OCI-LY1 (cell line): ENCODE data around the gene DZIP1L.

Experiments used
- CTCF ChIP-seq: fragments of 200-600 bp; sonication (generic), shearing (Covaris generic); IDR thresholded peaks from 2 replicates; pipeline ENCODE4 v1.5.1; 2017; ENCODE audit warnings: mild to moderate bottlenecking, antibody characterized with exemption, low read length, moderate library complexity, mixed read lengths
- EZH2 ChIP-seq: fragments of 200-600 bp; sonication (generic), shearing (Covaris generic); IDR thresholded peaks from 2 replicates; pipeline ENCODE4 v1.8.0; 2017; ENCODE audit warnings: borderline replicate concordance, mixed run types, mild to moderate bottlenecking, antibody characterized with exemption, low read length, moderate library complexity, mixed read lengths

DNA sequence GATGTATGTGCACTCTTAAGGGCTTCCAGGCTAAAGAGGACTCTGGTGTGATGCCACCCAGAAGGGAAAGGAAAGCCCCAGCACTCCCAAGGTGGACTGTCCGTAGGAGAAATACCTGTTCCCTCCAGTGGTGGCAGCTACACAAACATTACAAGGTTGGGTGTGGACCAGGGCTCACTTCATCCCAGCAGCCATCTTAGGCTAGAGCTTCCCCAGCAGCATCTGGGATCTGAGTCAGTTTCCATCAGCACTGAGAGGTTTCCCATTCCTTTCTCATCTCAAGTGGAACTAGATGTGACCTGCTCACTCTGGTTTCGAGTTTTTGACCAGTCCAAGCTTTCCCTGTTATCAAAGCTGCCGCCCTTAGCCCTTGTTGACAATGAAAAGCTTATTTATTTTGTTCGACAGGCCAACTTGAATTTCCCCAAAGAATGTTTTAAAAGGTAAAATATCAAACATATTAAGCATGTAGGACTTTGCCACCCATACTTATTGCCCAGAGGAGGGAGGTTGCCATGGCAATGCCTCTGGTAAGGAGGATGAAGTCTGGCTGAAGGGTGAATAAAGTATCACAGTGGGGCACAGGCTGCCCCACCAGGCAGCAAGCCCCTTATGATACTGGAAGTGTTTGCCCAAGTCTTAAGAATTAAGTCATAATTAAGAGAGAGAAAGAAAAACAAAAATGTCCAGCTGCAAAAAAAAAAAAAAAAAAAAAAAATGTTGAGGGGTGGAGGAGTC is 76.5 kb downstream of the DZIP1L start:
- TF ChIP-seq CTCF (no peak), EZH2 (no peak)
